Thyroid gland (tissue), 4 donors: ENCODE results near the gene SCUBE2. TPM values are rescaled to one million over a fixed set of nuclear protein-coding genes. Genes with fewer than 3 reads are reported as not detected.
A peak's percentile ranks its signal among the peaks of the same experiment; 100 is the strongest.

Experiments used
- DNase-seq, 2 donors: peaks; one replicate each; pipeline ENCODE4 v3.0.0-alpha.2; 2019
- H3K27ac ChIP-seq, 3 donors: fragments of 200-600 bp; sonication (generic); 1 replicate in 2 of 3; 2 replicates in 1 of 3; pipeline ENCODE4 v1.5.1; 2016 to 2019; ENCODE audit warnings: mild to moderate bottlenecking in 1 of 3, moderate library complexity in 1 of 3
- H3K27me3 ChIP-seq: fragments of 200-600 bp; sonication (generic); one replicate; pipeline ENCODE4 v1.5.1; 2019
- H3K36me3 ChIP-seq, 2 donors: fragments of 200-600 bp; sonication (generic); one replicate each; pipeline ENCODE4 v1.5.1; 2016 to 2019
- H3K4me1 ChIP-seq, 2 donors: fragments of 200-600 bp; sonication (generic); one replicate each; pipeline ENCODE4 v1.5.1; 2017 to 2019
- H3K4me3 ChIP-seq, 3 donors: fragments of 200-600 bp; sonication (generic); replicated peaks in 1 of 3; 1 replicate in 2 of 3; 2 replicates in 1 of 3; pipeline ENCODE4 v1.5.1; 2016; ENCODE audit warnings: mild to moderate bottlenecking in 1 of 3
- H3K9me3 ChIP-seq: fragments of 200-600 bp; sonication (generic); one replicate; pipeline ENCODE4 v1.5.1; 2017
- CTCF ChIP-seq, 6 experiments: fragments of 200-600 bp in 3 of 6; fragments of 450-650 bp in 3 of 6; sonication (generic) in 3 of 6; IDR thresholded peaks; one replicate each; pipeline ENCODE4 v1.5.1; 2016 to 2019; ENCODE audit warnings: antibody characterized with exemption in 6 of 6, mild to moderate bottlenecking in 2 of 6, inconsistent platforms in 1 of 6, moderate library complexity in 1 of 6
- POLR2A ChIP-seq, 2 donors: fragments of 450-650 bp; IDR thresholded peaks; one replicate each; pipeline ENCODE4 v1.6.1; 2017; ENCODE audit warnings: antibody characterized with exemption in 2 of 2, mild to moderate bottlenecking in 2 of 2, moderate library complexity in 1 of 2
- WGBS, 2 donors: methylation state at CpG; one replicate each; pipeline ENCODE4 v1.1.5; 2017; 5-methylcytosine and 5-hydroxymethylcytosine counted together
- intact Hi-C: fragments of 100-400 bp; cut with DNase I; formaldehyde crosslinking; loops from one replicate; pipeline ENCODE4 v1.15.1; 2023
- total RNA-seq, 4 donors: library from RNA; depleted of rRNA; stranded (reverse); fragments of >200 nt; gene quantifications; one replicate each; pipeline ENCODE4 v1.2.3, GENCODE V29; 2016

The SCUBE2 gene
- total RNA-seq, 4 donors from 2014 or later = 1.2 to 4.9 (median 3.1) TPM

GRCh38 chr11:9070749-9071491 lies 20.5 kb downstream of the SCUBE2 start:
- Histone ChIP-seq H3K4me1 (peaks cover 0 to 21% of the 10 kb centered on the region in 2 donors), H3K27me3 (no peaks in the 10 kb centered on the region), H3K9me3 (no peaks in the 10 kb centered on the region), H3K27ac (no peak overlapping the region), H3K36me3 (no peaks in the 10 kb centered on the region), H3K4me3 (no peak overlapping the region)
- 67 to 70% methylated on average over 9 of the region's 9 CpGs for WGBS, 2 donors
- intact Hi-C loops = no loop called here
- DNase-seq = peak in 1 of 2 donors; percentile 6
- TF ChIP-seq POLR2A (IDR thresholded peaks at IDR 0.05) (no peak), CTCF (IDR thresholded peaks at IDR 0.05) (no peak)

- Histone ChIP-seq H3K4me1 (peaks cover 0 to 21% of the 10 kb centered on the region in 2 donors), H3K27me3 (no peaks in the 10 kb centered on the region), H3K4me3 (no peak overlapping the region), H3K9me3 (no peaks in the 10 kb centered on the region), H3K27ac (no peak overlapping the region), H3K36me3 (no peaks in the 10 kb centered on the region)
- TF ChIP-seq CTCF (IDR thresholded peaks at IDR 0.05) (no peak), POLR2A (IDR thresholded peaks at IDR 0.05) (no peak)
- 63 to 69% methylated on average over 7 of the region's 7 CpGs for WGBS, 2 donors
- DNase-seq = no peak
- intact Hi-C loops = no loop called here
These were observed 21.4 kb downstream of the SCUBE2 start for GRCh38 chr11:9069862-9070470.

GRCh38 chr11:9069256-9069655 lies 22.1 kb downstream of the SCUBE2 start:
- H3K9me3 ChIP-seq = no peaks in the 10 kb centered on the region
- peaks cover 0 to 21% of the 10 kb centered on the region in 2 donors for H3K4me1 ChIP-seq
- H3K27ac ChIP-seq = no peak overlapping the region
- 83 to 86% methylated on average over 8 of the region's 8 CpGs for WGBS, 2 donors
- TF ChIP-seq POLR2A (IDR thresholded peaks at IDR 0.05) (no peak), CTCF (IDR thresholded peaks at IDR 0.05) (no peak)
- intact Hi-C loops = no loop called here
- no peak for DNase-seq
- H3K4me3 ChIP-seq = no peak overlapping the region
- H3K36me3 ChIP-seq = no peaks in the 10 kb centered on the region
- H3K27me3 ChIP-seq = no peaks in the 10 kb centered on the region

GRCh38 chr11:9066433-9066925 lies 24.9 kb downstream of the SCUBE2 start:
- no peak for DNase-seq
- H3K27me3 ChIP-seq = no peaks in the 10 kb centered on the region
- H3K4me3 ChIP-seq = no peak overlapping the region
- no peaks in the 10 kb centered on the region for H3K36me3 ChIP-seq
- H3K9me3 ChIP-seq = no peaks in the 10 kb centered on the region
- TF ChIP-seq POLR2A (IDR thresholded peaks at IDR 0.05) (no peak), CTCF (IDR thresholded peaks at IDR 0.05) (no peak)
- H3K4me1 ChIP-seq = peaks cover 0 to 17% of the 10 kb centered on the region in 2 donors
- 83 to 90% methylated on average over 5 of the region's 5 CpGs for WGBS, 2 donors
- H3K27ac ChIP-seq = no peak overlapping the region
- intact Hi-C loops = no loop called here
